ENCODE data around the gene TRIM49D2.
"Not testable (repeated sequence)": the region's sequence is repeated elsewhere in the genome, so short reads cannot be mapped to it uniquely, and the experiment has no call there.

DNA sequence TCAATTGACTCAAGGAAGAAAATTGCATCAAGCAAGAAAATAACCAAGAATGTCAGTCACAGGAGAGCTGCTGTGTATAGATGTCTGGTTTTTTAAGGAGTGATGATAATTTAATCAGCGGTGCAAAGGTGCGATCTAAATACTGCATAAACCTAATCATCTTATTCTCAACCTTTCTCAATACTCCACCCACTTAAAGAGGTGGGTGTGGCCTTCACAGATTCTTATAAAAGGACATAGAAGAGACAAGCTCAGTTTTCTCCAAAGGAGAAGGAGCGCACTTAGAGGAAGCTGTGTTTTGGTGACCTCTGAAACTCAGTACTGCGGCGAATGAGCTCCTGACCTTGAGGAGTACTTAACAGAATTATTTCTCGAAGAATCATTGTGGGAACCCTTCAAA lies at the start of gene TRIM49D2:
- not testable (repeated sequence) for TF ChIP-seq EP300 (IDR thresholded peaks at IDR 0.05)
- TF ChIP-seq, protein P1, sequence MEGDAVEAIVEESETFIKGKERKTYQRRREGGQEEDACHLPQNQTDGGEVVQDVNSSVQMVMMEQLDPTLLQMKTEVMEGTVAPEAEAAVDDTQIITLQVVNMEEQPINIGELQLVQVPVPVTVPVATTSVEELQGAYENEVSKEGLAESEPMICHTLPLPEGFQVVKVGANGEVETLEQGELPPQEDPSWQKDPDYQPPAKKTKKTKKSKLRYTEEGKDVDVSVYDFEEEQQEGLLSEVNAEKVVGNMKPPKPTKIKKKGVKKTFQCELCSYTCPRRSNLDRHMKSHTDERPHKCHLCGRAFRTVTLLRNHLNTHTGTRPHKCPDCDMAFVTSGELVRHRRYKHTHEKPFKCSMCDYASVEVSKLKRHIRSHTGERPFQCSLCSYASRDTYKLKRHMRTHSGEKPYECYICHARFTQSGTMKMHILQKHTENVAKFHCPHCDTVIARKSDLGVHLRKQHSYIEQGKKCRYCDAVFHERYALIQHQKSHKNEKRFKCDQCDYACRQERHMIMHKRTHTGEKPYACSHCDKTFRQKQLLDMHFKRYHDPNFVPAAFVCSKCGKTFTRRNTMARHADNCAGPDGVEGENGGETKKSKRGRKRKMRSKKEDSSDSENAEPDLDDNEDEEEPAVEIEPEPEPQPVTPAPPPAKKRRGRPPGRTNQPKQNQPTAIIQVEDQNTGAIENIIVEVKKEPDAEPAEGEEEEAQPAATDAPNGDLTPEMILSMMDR (IDR thresholded peaks at IDR 0.05) = not testable (repeated sequence)

Data from tibial nerve (tissue), 4 donors.